ENCODE results near the gene KLK5.

Gene KLK5

GRCh38 chr19:50910722-50911121 is 42.1 kb downstream of the KLK5 start:
- Histone ChIP-seq H3K9me3 (replicated peaks; ENCODE audit: insufficient read depth, low read length) (no peaks in the 10 kb centered on the region), H3K27ac (ENCODE audit: low read length) (no peak overlapping the region), H3K4me2 (ENCODE audit: low read depth, low read length) (no peak overlapping the region), H3K36me3 (replicated peaks; ENCODE audit: insufficient read depth, low read length) (no peaks in the 10 kb centered on the region), H3K4me3 (ENCODE audit: low read length) (no peak overlapping the region), H2AFZ (ENCODE audit: low read length) (no peak overlapping the region), H3K9me2 (replicated peaks; ENCODE audit: insufficient read depth, low read length) (no peaks in the 10 kb centered on the region), H3F3A (ENCODE audit: insufficient read depth, low read length) (no peaks in the 10 kb centered on the region), H3K9ac (ENCODE audit: low read length) (no peak overlapping the region), H3K4me1 (ENCODE audit: low read length) (no peaks in the 10 kb centered on the region), H4K20me1 (ENCODE audit: insufficient read depth, low read length) (no peaks in the 10 kb centered on the region), H3K27me3 (replicated peaks; ENCODE audit: insufficient read depth, low read length) (peaks cover 79% of the 10 kb centered on the region), H3K79me2 (ENCODE audit: low read length) (no peaks in the 10 kb centered on the region)
- TF ChIP-seq EZH2phosphoT487 (IDR thresholded peaks at IDR 0.05; ENCODE audit: low read length) (no peak), EZH2 (optimal IDR thresholded peaks at IDR 0.05; ENCODE audit: low read depth, low read length) (no peak)
- TF ChIP-seq, protein P1, sequence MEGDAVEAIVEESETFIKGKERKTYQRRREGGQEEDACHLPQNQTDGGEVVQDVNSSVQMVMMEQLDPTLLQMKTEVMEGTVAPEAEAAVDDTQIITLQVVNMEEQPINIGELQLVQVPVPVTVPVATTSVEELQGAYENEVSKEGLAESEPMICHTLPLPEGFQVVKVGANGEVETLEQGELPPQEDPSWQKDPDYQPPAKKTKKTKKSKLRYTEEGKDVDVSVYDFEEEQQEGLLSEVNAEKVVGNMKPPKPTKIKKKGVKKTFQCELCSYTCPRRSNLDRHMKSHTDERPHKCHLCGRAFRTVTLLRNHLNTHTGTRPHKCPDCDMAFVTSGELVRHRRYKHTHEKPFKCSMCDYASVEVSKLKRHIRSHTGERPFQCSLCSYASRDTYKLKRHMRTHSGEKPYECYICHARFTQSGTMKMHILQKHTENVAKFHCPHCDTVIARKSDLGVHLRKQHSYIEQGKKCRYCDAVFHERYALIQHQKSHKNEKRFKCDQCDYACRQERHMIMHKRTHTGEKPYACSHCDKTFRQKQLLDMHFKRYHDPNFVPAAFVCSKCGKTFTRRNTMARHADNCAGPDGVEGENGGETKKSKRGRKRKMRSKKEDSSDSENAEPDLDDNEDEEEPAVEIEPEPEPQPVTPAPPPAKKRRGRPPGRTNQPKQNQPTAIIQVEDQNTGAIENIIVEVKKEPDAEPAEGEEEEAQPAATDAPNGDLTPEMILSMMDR (IDR thresholded peaks at IDR 0.05; ENCODE audit: low read length) = no peak
- DNase-seq = no peak

DNA sequence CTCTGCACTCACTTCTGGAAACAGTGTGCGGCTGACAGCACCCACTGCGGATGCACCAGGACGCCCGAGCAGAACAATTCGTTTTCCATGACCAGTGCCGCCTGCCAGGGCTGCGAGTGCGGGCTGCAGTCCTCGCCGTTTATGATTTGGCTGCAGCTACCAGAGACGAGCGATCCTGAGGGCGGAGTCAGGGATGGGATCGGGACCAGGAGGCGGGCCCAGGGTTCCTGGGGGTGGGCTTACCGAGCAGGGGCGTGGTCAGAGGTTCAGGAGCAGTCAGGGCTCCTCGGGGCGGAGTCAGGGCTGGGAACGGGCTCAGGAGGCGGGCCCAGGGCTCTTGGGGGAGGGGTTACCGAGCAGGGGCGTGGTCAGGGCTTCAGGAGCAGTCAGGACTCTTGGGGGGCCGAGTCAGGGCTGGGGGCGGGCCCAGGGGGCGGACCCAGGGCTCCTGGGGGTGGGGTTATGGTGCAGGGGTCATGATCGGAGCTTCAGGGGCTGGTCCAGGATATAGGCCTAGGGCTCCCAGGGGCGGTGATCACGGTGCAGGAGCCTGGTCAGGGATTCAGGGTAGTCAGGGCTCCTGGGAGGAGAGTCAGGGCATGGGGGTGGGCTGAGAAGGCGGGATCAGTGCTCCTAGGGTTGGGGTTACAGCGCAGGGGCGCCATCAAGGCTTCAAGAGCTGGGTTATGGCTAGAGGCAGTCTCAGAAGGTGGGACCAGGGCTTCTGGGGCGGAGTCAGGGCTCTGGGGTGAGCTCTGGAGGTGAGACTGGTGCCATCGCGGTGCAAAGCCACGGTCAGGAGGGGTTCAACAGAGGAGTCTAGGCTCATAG is 43.4 kb downstream of the KLK5 start:
- Histone ChIP-seq H3F3A (ENCODE audit: insufficient read depth, low read length) (no peaks in the 10 kb centered on the region), H3K79me2 (ENCODE audit: low read length) (no peaks in the 10 kb centered on the region), H3K4me2 (ENCODE audit: low read depth, low read length) (no peak overlapping the region), H3K27ac (ENCODE audit: low read length) (no peak overlapping the region), H3K9me2 (replicated peaks; ENCODE audit: insufficient read depth, low read length) (no peaks in the 10 kb centered on the region), H2AFZ (ENCODE audit: low read length) (no peak overlapping the region), H3K9me3 (replicated peaks; ENCODE audit: insufficient read depth, low read length) (no peaks in the 10 kb centered on the region), H3K9ac (ENCODE audit: low read length) (no peak overlapping the region), H3K4me1 (ENCODE audit: low read length) (no peaks in the 10 kb centered on the region), H3K4me3 (ENCODE audit: low read length) (no peak overlapping the region), H3K27me3 (replicated peaks; ENCODE audit: insufficient read depth, low read length) (peaks cover 67% of the 10 kb centered on the region), H3K36me3 (replicated peaks; ENCODE audit: insufficient read depth, low read length) (no peaks in the 10 kb centered on the region), H4K20me1 (ENCODE audit: insufficient read depth, low read length) (no peaks in the 10 kb centered on the region)
- no peak for DNase-seq
- TF ChIP-seq EZH2phosphoT487 (IDR thresholded peaks at IDR 0.05; ENCODE audit: low read length) (no peak), EZH2 (optimal IDR thresholded peaks at IDR 0.05; ENCODE audit: low read depth, low read length) (no peak)
- TF ChIP-seq, protein P1 (IDR thresholded peaks at IDR 0.05; ENCODE audit: low read length) = no peak

- Histone ChIP-seq H3K27ac (ENCODE audit: low read length) (no peak overlapping the region), H4K20me1 (ENCODE audit: insufficient read depth, low read length) (no peaks in the 10 kb centered on the region), H3K79me2 (ENCODE audit: low read length) (no peaks in the 10 kb centered on the region), H3K9me3 (replicated peaks; ENCODE audit: insufficient read depth, low read length) (no peaks in the 10 kb centered on the region), H3K27me3 (replicated peaks; ENCODE audit: insufficient read depth, low read length) (peaks cover 67% of the 10 kb centered on the region), H3K9ac (ENCODE audit: low read length) (no peak overlapping the region), H3K9me2 (replicated peaks; ENCODE audit: insufficient read depth, low read length) (no peaks in the 10 kb centered on the region), H3K4me2 (ENCODE audit: low read depth, low read length) (no peak overlapping the region), H3K36me3 (replicated peaks; ENCODE audit: insufficient read depth, low read length) (no peaks in the 10 kb centered on the region), H2AFZ (ENCODE audit: low read length) (no peak overlapping the region), H3F3A (ENCODE audit: insufficient read depth, low read length) (no peaks in the 10 kb centered on the region), H3K4me1 (ENCODE audit: low read length) (no peaks in the 10 kb centered on the region), H3K4me3 (ENCODE audit: low read length) (no peak overlapping the region)
- TF ChIP-seq EZH2 (optimal IDR thresholded peaks at IDR 0.05; ENCODE audit: low read depth, low read length) (no peak), EZH2phosphoT487 (IDR thresholded peaks at IDR 0.05; ENCODE audit: low read length) (no peak)
- TF ChIP-seq, protein P1 (IDR thresholded peaks at IDR 0.05; ENCODE audit: low read length) = no peak
- DNase-seq = no peak
Observed at GRCh38 chr19:50908336-50908735, 44.5 kb downstream of the KLK5 start.

Data from MM.1S (cell line).